Left lung (tissue), 10 donors: ENCODE results near the gene TINAGL1. TPM values are rescaled to one million over a fixed set of nuclear protein-coding genes. Genes with fewer than 3 reads are reported as not detected.

Experiments used
- ATAC-seq: fragments of 200-7000 bp; cut with Tn5 transposase; one replicate; pipeline ENCODE4 v1.9.1; 2020; ENCODE audit warnings: moderate library complexity
- DNase-seq, 4 donors: peaks; one replicate each; pipeline ENCODE4 v3.0.0-alpha.2; 2013 to 2020
- H3K27ac ChIP-seq, 2 donors: fragments of 200-600 bp; sonication (generic) in 1 of 2; one replicate each; pipeline versions ENCODE4 v1.5.0 to v1.8.0; 2020 to 2021
- H3K27me3 ChIP-seq, 2 donors: fragments of 200-600 bp; sonication (generic) in 1 of 2; one replicate each; pipeline versions ENCODE4 v1.5.0 to v1.8.0; 2020 to 2021
- H3K36me3 ChIP-seq, 2 donors: fragments of 200-600 bp; sonication (generic) in 1 of 2; one replicate each; pipeline versions ENCODE4 v1.5.0 to v1.8.0; 2020 to 2021
- H3K4me1 ChIP-seq, 2 donors: fragments of 200-600 bp; one replicate each; pipeline ENCODE4 v1.8.0; 2021
- H3K4me3 ChIP-seq, 2 donors: fragments of 200-600 bp; sonication (generic) in 1 of 2; one replicate each; pipeline versions ENCODE4 v1.5.0 to v1.8.0; 2020 to 2021; ENCODE audit warnings: mild to moderate bottlenecking in 1 of 2
- H3K9me3 ChIP-seq, 2 donors: fragments of 200-600 bp; sonication (generic) in 1 of 2; one replicate each; pipeline versions ENCODE4 v1.5.0 to v1.8.0; 2020 to 2021
- CTCF ChIP-seq, 2 donors: fragments of 200-600 bp; sonication (generic) in 1 of 2; IDR thresholded peaks; one replicate each; pipeline versions ENCODE4 v1.5.0 to v1.8.0; 2021; ENCODE audit warnings: antibody characterized with exemption in 2 of 2
- intact Hi-C, 2 donors: fragments of 100-400 bp; cut with DNase I; formaldehyde crosslinking; loops; one replicate each; pipeline versions ENCODE4 v1.11.2 to v1.14.2; 2022
- polyA plus RNA-seq, 6 donors: library from polyadenylated mRNA; unstranded; fragments of 120-200 nt; gene quantifications; one replicate each; pipeline ENCODE4 v1.2.1, GENCODE V29; 2013; ENCODE audit not compliant: insufficient read length in 6 of 6
- total RNA-seq, 2 donors: library from RNA; stranded (reverse); fragmentation: NEBNext Ultra II Directional; extraction: Animal tissue kit (Norgen Biotek cat#: 25700); gene quantifications; one replicate each; pipeline ENCODE4 v1.2.1, GENCODE V29; 2021
- donor health status: DM: no; HTN: yes; CAD: no.
- donor health status: DM: no; HTN: no; CAD: no.

The TINAGL1 gene
- total and polyA plus RNA-seq, 8 donors, result 34.0 to 106 (median 48.9) TPM

- Histone ChIP-seq H3K36me3 (no peaks in the 10 kb centered on the region), H3K4me3 (no peak overlapping the region), H3K9me3 (no peaks in the 10 kb centered on the region), H3K27ac (no peak overlapping the region), H3K4me1 (peaks cover 13 to 28% of the 10 kb centered on the region in 2 donors), H3K27me3 (peaks cover 0 to 30% of the 10 kb centered on the region in 2 donors)
- intact Hi-C loops, result no loop called here
- no peak for DNase-seq
- ATAC-seq, result no peak
- no peak for TF ChIP-seq CTCF (IDR thresholded peaks at IDR 0.05)
Measured at GRCh38 chr1:31592132-31592531, 15.8 kb downstream of the TINAGL1 start.

- no peak for ATAC-seq
- intact Hi-C loops, result loop anchor here in 1 of 2 donors (1.0 kb wide), 1 partner anchor 29 kb away; no protein-coding TSS in a partner anchor
- H3K27ac ChIP-seq, result no peak overlapping the region
Measured at GRCh38 chr1:31593136-31593665, 16.9 kb downstream of the TINAGL1 start.

DNA sequence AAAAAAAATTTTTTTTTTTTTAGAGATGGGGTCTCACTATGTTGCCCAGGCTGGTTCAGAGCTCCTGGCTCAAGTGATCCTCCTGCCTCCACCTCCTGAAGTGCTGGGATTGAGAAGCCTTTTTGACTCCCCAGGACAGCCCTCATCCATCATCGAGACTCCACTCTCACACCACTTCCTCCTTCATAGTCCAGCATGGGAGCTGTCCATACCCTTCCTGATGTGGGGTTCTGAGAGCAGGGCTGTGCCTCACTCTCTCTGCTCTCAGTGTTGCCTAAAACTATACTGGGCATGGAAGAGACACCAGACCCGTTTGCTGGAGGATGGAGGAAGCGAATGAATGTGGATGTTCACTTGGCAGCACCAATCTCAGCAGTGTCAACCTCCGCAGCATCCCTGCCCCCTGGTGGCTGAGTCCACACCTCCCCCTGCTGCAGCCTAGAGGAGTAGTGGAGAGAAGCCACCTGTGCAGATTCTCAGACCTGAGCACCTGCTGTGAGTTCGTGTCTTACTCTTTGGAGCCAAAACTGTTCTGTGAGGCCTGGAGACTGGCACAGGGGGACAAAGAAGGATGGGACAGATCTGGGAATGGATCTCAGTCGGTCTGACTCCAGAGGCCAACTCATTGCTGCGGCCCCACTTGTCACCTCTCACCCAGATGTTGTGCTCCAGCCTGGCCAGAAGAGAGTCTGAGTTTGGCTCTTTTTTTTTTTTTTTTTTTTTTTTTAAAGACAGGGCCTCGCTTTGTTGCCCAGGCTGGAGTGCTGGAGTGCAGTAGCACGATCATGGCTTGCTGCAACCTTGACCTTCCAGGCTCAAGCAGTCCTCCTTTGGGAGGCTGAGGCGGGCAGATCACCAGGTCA, 17.7 kb downstream of the TINAGL1 start:
- Histone ChIP-seq H3K9me3 (no peaks in the 10 kb centered on the region), H3K27me3 (peaks cover 0 to 12% of the 10 kb centered on the region in 2 donors), H3K4me3 (no peak overlapping the region), H3K4me1 (peaks cover 0 to 10% of the 10 kb centered on the region in 2 donors), H3K36me3 (no peaks in the 10 kb centered on the region), H3K27ac (no peak overlapping the region)
- peak in 3 of 4 donors; percentile 76 to 91 (median 79) for DNase-seq
- TF ChIP-seq CTCF (IDR thresholded peaks at IDR 0.05), result peak; percentile 80 to 86
- intact Hi-C loops, result loop anchor here in 1 of 2 donors (1.0 kb wide), 1 partner anchor 30 kb away; no protein-coding TSS in a partner anchor
- ATAC-seq, result peak; percentile 98

More at GRCh38 chr1:31593136-31593665, 16.9 kb downstream of the TINAGL1 start:
- Histone ChIP-seq H3K4me3 (no peak overlapping the region), H3K27me3 (peaks cover 0 to 20% of the 10 kb centered on the region in 2 donors), H3K36me3 (no peaks in the 10 kb centered on the region), H3K9me3 (no peaks in the 10 kb centered on the region), H3K4me1 (peaks cover 6 to 18% of the 10 kb centered on the region in 2 donors)
- no peak for TF ChIP-seq CTCF (IDR thresholded peaks at IDR 0.05)
- DNase-seq, result no peak

GRCh38 chr1:31595836-31596736, 19.8 kb downstream of the TINAGL1 start:
- Histone ChIP-seq H3K4me1 (no peaks in the 10 kb centered on the region), H3K27ac (no peak overlapping the region), H3K36me3 (no peaks in the 10 kb centered on the region), H3K9me3 (no peaks in the 10 kb centered on the region), H3K27me3 (no peaks in the 10 kb centered on the region), H3K4me3 (no peak overlapping the region)
- intact Hi-C loops, result no loop called here
- DNase-seq (no peak), ATAC-seq (no peak)
- TF ChIP-seq CTCF (IDR thresholded peaks at IDR 0.05), result no peak
